Measurements from ENCODE around the gene AHCY.

GRCh38 chr20:34345402-34345736 lies 42.2 kb upstream of the AHCY start:
- TF ChIP-seq CTCF (conservative IDR thresholded peaks at IDR 0.05) = no peak
- TF ChIP-seq ZFX (IDR thresholded peaks at IDR 0.05) = no peak
